C4-2B (cell line): ENCODE data around the gene CDH23.

Experiments used
- H3K27ac ChIP-seq: fragments of 450-650 bp; 2 replicates; pipeline ENCODE4 v1.5.1; 2017
- ZFX ChIP-seq: fragments of 450-650 bp; IDR thresholded peaks from 2 replicates; pipeline ENCODE4 v1.6.1; 2017
- TF ChIP-seq, protein P1 (sequence below): fragments of 450-650 bp; conservative IDR thresholded peaks from 2 replicates; pipeline ENCODE4 v1.5.1; 2017; ENCODE audit warnings: mild to moderate bottlenecking

The CDH23 gene

DNA sequence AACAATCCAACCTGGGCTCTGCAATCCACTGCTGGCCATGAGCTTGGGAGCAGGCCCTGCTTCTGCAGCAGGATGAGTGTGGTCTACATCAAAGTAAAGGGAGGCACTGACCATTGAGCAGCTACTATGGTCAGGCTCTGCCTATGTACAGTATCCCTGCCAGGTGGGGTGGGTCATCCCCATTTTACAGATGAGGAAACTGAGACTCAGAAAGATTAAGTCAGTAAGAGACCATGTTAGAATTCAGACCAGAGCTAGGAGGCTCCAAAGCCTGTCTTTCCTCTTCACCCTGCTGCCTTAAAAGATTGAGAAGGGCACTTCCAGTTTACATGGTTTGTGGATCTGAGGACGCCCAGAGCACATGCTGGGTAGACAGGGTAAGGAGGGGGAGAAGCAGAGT is 27.1 kb upstream of the CDH23 start:
- TF ChIP-seq ZFX, result no peak
- TF ChIP-seq, protein P1, sequence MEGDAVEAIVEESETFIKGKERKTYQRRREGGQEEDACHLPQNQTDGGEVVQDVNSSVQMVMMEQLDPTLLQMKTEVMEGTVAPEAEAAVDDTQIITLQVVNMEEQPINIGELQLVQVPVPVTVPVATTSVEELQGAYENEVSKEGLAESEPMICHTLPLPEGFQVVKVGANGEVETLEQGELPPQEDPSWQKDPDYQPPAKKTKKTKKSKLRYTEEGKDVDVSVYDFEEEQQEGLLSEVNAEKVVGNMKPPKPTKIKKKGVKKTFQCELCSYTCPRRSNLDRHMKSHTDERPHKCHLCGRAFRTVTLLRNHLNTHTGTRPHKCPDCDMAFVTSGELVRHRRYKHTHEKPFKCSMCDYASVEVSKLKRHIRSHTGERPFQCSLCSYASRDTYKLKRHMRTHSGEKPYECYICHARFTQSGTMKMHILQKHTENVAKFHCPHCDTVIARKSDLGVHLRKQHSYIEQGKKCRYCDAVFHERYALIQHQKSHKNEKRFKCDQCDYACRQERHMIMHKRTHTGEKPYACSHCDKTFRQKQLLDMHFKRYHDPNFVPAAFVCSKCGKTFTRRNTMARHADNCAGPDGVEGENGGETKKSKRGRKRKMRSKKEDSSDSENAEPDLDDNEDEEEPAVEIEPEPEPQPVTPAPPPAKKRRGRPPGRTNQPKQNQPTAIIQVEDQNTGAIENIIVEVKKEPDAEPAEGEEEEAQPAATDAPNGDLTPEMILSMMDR, result no peak
- H3K27ac ChIP-seq, result no peak overlapping the region

DNA sequence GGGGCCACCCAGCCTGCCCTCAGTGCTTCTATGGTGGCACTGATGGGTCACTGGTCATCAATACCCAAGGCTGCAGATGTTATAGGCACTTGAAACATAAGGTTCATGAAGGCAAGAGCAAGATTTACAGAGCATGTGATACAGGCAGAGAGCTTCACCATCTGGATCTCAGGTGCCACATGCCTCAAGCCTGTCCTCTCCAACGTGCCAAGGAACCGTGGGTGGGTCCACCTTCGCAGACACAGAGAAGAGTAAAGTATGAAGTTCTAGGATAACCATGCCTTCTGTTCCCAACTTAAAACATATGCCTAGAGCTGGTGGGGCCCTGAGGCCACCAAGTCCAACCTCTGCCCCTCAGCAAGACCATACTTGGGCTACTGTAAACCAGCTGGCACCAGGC is 26.7 kb upstream of the CDH23 start:
- H3K27ac ChIP-seq, result no peak overlapping the region
- TF ChIP-seq, protein P1, result no peak
- no peak for TF ChIP-seq ZFX

GRCh38 chr10:71371750-71372166 is 25.0 kb upstream of the CDH23 start:
- TF ChIP-seq, protein P1, result no peak
- TF ChIP-seq ZFX, result no peak
- H3K27ac ChIP-seq, result no peak overlapping the region

DNA sequence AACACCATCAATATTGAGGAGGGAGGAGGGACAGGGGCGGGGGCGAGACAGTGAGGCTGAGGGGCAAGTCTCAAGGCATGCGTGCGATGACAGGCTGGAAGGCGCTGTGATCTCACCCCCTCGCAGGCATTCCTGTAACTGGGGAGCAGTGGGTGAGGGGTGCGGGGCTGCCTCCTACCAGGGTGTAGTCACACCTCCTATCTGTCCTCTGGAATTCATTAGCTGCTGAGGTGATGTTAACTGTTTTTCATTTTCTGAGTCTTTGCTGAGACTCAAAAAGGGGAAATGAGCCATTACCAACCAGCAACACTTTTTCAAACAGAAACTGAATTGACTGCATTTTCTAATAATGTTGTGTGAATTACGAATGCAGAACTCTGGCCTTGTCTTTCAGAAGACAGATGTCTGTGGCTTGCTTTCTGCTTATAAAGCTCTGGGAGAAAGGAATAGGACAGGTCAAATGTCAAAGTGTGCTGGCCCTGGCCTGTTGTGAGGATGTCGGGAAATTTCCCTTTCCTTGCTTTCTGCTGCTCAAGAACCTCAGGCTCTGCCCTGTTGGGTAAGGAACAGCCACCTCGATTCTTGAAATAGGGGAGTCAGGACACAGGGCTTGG is 23.7 kb upstream of the CDH23 start:
- no peak overlapping the region for H3K27ac ChIP-seq
- TF ChIP-seq, protein P1, result no peak
- TF ChIP-seq ZFX, result no peak

DNA sequence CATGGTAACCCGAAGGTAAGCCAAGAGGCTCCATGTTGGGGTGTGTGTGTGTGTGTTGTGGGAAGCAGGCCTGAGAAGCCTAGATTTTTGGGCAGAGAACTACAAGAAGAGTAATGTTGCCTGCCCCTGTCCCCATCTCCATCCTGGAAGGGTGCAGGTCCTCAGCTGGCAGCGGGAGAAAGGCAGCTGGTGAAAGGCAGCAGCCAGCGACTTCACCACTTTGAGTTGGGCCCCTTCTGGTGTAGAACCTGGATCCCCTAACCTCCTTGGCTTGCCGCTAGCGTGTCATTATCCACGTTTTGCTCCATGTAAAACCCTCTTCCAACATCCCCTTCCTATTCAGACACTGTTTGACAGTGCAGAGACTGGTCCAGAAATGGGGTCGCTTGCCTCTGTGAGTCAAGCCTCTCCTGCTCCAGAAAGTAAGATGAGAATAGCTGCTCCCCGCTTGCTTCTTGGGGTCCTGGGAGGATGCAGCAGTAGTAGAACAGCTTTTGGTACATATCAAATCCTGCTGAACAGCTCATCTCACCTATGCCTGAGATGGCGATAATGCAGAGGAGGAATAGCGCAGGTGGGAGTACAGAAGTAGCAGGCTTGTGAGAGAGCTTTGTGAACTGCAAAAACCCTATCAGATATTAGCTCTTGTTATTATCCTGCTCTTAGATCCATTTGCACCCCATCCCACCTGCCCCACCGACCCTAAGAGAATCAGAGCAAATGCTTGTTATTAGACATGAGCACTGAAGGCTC is 22.1 kb upstream of the CDH23 start:
- no peak for TF ChIP-seq ZFX
- TF ChIP-seq, protein P1, result no peak
- H3K27ac ChIP-seq, result no peak overlapping the region

DNA sequence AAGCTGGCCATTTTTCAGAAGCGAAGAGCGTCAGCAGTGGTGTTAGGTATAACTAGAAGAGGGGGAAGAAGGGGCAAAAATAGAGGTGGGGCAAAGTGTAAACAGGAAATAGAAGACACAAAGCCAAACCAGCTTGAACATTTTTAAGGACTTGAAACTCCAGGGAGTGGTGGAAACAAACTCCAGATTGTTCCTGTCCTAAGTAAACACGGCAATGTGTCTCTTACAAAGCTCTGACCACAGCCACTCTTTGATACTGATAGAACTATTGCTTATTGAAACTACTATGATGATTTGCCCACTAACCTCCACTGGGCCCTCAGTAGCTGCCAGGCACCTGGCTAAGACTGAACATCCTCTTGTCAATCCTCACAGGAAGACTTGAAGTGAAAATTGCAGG is 20.8 kb upstream of the CDH23 start:
- H3K27ac ChIP-seq, result no peak overlapping the region
- TF ChIP-seq, protein P1, result no peak
- TF ChIP-seq ZFX, result no peak

GRCh38 chr10:71378336-71379117 is 18.2 kb upstream of the CDH23 start:
- no peak for TF ChIP-seq ZFX
- TF ChIP-seq, protein P1, result no peak
- peak overlapping the region; percentile 72; the same call in 1 of the 2 replicates for H3K27ac ChIP-seq
